ENCODE measurements around the gene ESM1.
A peak's percentile ranks its signal among the peaks of the same experiment; 100 is the strongest.

Gene ESM1

GRCh38 chr5:54981928-54982327 lies 3.5 kb downstream of the ESM1 start:
- DNase-seq (ENCODE audit: low read depth in 3 of 3): no peak

- no peak for DNase-seq (ENCODE audit: low read depth in 3 of 3)
Observed at GRCh38 chr5:54975701-54976100, 9.7 kb downstream of the ESM1 start.

GRCh38 chr5:54969856-54970828 lies 15.3 kb downstream of the ESM1 start:
- no peak for DNase-seq (ENCODE audit: low read depth in 3 of 3)

- no peak for DNase-seq (ENCODE audit: low read depth in 3 of 3)
Observed at GRCh38 chr5:54969242-54969641, 16.2 kb downstream of the ESM1 start.

GRCh38 chr5:54965806-54966205 lies 19.6 kb downstream of the ESM1 start:
- DNase-seq (ENCODE audit: low read depth in 3 of 3): no peak

GRCh38 chr5:54964405-54964804 lies 21.0 kb downstream of the ESM1 start:
- DNase-seq (ENCODE audit: low read depth in 3 of 3): no peak

- DNase-seq (ENCODE audit: low read depth in 3 of 3): peak in 1 of 3 experiments; percentile 43
Observed at GRCh38 chr5:54959673-54960418, 25.5 kb downstream of the ESM1 start.

GRCh38 chr5:54956922-54957321 lies 28.5 kb downstream of the ESM1 start:
- DNase-seq (ENCODE audit: low read depth in 3 of 3): no peak

- no peak for DNase-seq (ENCODE audit: low read depth in 3 of 3)
Observed at GRCh38 chr5:54947187-54947586, 38.2 kb downstream of the ESM1 start.

- no peak for DNase-seq (ENCODE audit: low read depth in 3 of 3)
Observed at GRCh38 chr5:54946306-54946819, 39.0 kb downstream of the ESM1 start.

GRCh38 chr5:54944364-54944763 lies 41.0 kb downstream of the ESM1 start:
- peak in 1 of 3 experiments; percentile 10 for DNase-seq (ENCODE audit: low read depth in 3 of 3)

- no peak for DNase-seq (ENCODE audit: low read depth in 3 of 3)
Observed at GRCh38 chr5:54942064-54942778, 43.2 kb downstream of the ESM1 start.

GRCh38 chr5:54936201-54936600 lies 49.2 kb downstream of the ESM1 start:
- DNase-seq (ENCODE audit: low read depth in 3 of 3): no peak

- DNase-seq (ENCODE audit: low read depth in 3 of 3): no peak
Observed at GRCh38 chr5:54932789-54933188, 52.6 kb downstream of the ESM1 start.

- DNase-seq (ENCODE audit: low read depth in 3 of 3): peak in 1 of 3 experiments; percentile 7
Observed at GRCh38 chr5:54930736-54931135, 54.7 kb downstream of the ESM1 start.
